SK-N-SH treated with all-trans-retinoic acid at 6 μM for 48 hours (cell line): ENCODE measurements around the gene GET3.
"Not testable (repeated sequence)": the region's sequence is repeated elsewhere in the genome, so short reads cannot be mapped to it uniquely, and the experiment has no call there.

Experiments used
- ATAC-seq: fragments of 200-7000 bp; cut with Tn5 transposase; 3 replicates; pipeline ENCODE4 v1.9.1; 2020; ENCODE audit warnings: mild to moderate bottlenecking, moderate library complexity
- ARNTL ChIP-seq: fragments of 450-650 bp; formaldehyde crosslinking; IDR thresholded peaks from 2 replicates; pipeline ENCODE4 v1.5.0; 2020; ENCODE audit warnings: low read depth, mild to moderate bottlenecking, moderate library complexity, borderline replicate concordance
- BACH2 ChIP-seq: fragments of 250-450 bp; sonication (Bioruptor Pico); IDR thresholded peaks from 2 replicates; pipeline ENCODE4 v1.9.0; 2021; ENCODE audit warnings: mild to moderate bottlenecking, borderline replicate concordance
- ESRRG ChIP-seq: fragments of 250-450 bp; sonication (Bioruptor Pico); IDR thresholded peaks from 2 replicates; pipeline ENCODE4 v1.6.1; 2021; ENCODE audit warnings: mild to moderate bottlenecking
- GLIS3 ChIP-seq: fragments of 250-450 bp; sonication (Bioruptor Pico); IDR thresholded peaks from 2 replicates; pipeline ENCODE4 v1.5.0; 2020; ENCODE audit warnings: mild to moderate bottlenecking, moderate library complexity
- ISL1 ChIP-seq: fragments of 250-450 bp; sonication (Bioruptor Pico); IDR thresholded peaks from 2 replicates; pipeline ENCODE4 v2.1.2; 2022; ENCODE audit warnings: mild to moderate bottlenecking, moderate library complexity
- OSR1 ChIP-seq: fragments of 250-450 bp; sonication (Bioruptor Pico); IDR thresholded peaks from 2 replicates; pipeline ENCODE4 v1.8.0; 2022; ENCODE audit warnings: moderate library complexity, mild to moderate bottlenecking, inconsistent platforms
- PPARA ChIP-seq: fragments of 250-450 bp; sonication (Bioruptor Pico); IDR thresholded peaks from 2 replicates; pipeline ENCODE4 v1.5.0; 2020; ENCODE audit warnings: mild to moderate bottlenecking, borderline replicate concordance
- RARB ChIP-seq: fragments of 250-450 bp; sonication (Bioruptor Pico); IDR thresholded peaks from 2 replicates; pipeline ENCODE4 v1.8.0; 2021; ENCODE audit warnings: mild to moderate bottlenecking, moderate library complexity
- SNAI2 ChIP-seq: fragments of 250-450 bp; sonication (Bioruptor Pico); IDR thresholded peaks from 2 replicates; pipeline ENCODE4 v1.5.0; 2020; ENCODE audit warnings: mild to moderate bottlenecking, moderate library complexity
- TOX ChIP-seq: fragments of 250-450 bp; sonication (Bioruptor Pico); IDR thresholded peaks from 2 replicates; pipeline ENCODE4 v1.8.0; 2021; ENCODE audit warnings: mild to moderate bottlenecking, moderate library complexity, borderline replicate concordance
- TSHZ2 ChIP-seq: fragments of 250-450 bp; sonication (Bioruptor Pico); IDR thresholded peaks from 2 replicates; pipeline ENCODE4 v1.5.0; 2020; ENCODE audit warnings: mild to moderate bottlenecking, moderate library complexity
- ZC3H10 ChIP-seq: fragments of 250-450 bp; sonication (Bioruptor Pico); IDR thresholded peaks from 2 replicates; pipeline ENCODE4 v1.5.1; 2021; ENCODE audit warnings: mild to moderate bottlenecking, moderate library complexity
- ZFP3 ChIP-seq: fragments of 250-450 bp; sonication (Bioruptor Pico); IDR thresholded peaks from 2 replicates; pipeline ENCODE4 v1.5.0; 2020; ENCODE audit warnings: mild to moderate bottlenecking, moderate library complexity
- ZFP30 ChIP-seq: fragments of 450-650 bp; formaldehyde crosslinking; IDR thresholded peaks from 2 replicates; pipeline ENCODE4 v1.5.0; 2022; ENCODE audit warnings: mild to moderate bottlenecking, moderate library complexity
- ZNF70 ChIP-seq: fragments of 450-650 bp; formaldehyde crosslinking; IDR thresholded peaks from 2 replicates; pipeline ENCODE4 v1.5.0; 2020; ENCODE audit warnings: mild to moderate bottlenecking, moderate library complexity
- ZNF8 ChIP-seq: fragments of 450-650 bp; formaldehyde crosslinking; IDR thresholded peaks from 2 replicates; pipeline ENCODE4 v1.5.0; 2020; ENCODE audit warnings: mild to moderate bottlenecking, moderate library complexity
- TF ChIP-seq, protein P1 (sequence below): fragments of 250-450 bp; sonication (Bioruptor Pico); IDR thresholded peaks from 2 replicates; pipeline ENCODE4 v1.8.0; 2021; ENCODE audit warnings: low read depth, mild to moderate bottlenecking, moderate library complexity, borderline replicate concordance
- TF ChIP-seq, protein P2 (sequence below): fragments of 250-450 bp; sonication (Bioruptor Pico); IDR thresholded peaks from 2 replicates; pipeline ENCODE4 v1.5.1; 2020; ENCODE audit warnings: low read depth, mild to moderate bottlenecking, moderate library complexity
- TF ChIP-seq, protein P3 (sequence below): fragments of 250-450 bp; sonication (Bioruptor Pico); IDR thresholded peaks from 2 replicates; pipeline ENCODE4 v1.5.1; 2021; ENCODE audit warnings: mild to moderate bottlenecking, moderate library complexity
- TF ChIP-seq, protein P4 (sequence below): fragments of 250-450 bp; sonication (Bioruptor Pico); IDR thresholded peaks from 2 replicates; pipeline ENCODE4 v1.8.0; 2020; ENCODE audit warnings: mild to moderate bottlenecking, moderate library complexity, borderline replicate concordance

Gene GET3

GRCh38 chr19:12706332-12706718 is 31.0 kb upstream of the GET3 start (continued):
- TF ChIP-seq, protein P1, sequence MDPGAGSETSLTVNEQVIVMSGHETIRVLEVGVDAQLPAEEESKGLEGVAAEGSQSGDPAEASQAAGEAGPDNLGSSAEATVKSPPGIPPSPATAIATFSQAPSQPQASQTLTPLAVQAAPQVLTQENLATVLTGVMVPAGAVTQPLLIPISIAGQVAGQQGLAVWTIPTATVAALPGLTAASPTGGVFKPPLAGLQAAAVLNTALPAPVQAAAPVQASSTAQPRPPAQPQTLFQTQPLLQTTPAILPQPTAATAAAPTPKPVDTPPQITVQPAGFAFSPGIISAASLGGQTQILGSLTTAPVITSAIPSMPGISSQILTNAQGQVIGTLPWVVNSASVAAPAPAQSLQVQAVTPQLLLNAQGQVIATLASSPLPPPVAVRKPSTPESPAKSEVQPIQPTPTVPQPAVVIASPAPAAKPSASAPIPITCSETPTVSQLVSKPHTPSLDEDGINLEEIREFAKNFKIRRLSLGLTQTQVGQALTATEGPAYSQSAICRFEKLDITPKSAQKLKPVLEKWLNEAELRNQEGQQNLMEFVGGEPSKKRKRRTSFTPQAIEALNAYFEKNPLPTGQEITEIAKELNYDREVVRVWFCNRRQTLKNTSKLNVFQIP (CRISPR knock-in tag): no peak
- no peak for TF ChIP-seq ZNF8 (CRISPR knock-in tag)
- no peak for TF ChIP-seq SNAI2 (CRISPR knock-in tag)
- TF ChIP-seq TSHZ2 (CRISPR knock-in tag): no peak
- TF ChIP-seq, protein P2, sequence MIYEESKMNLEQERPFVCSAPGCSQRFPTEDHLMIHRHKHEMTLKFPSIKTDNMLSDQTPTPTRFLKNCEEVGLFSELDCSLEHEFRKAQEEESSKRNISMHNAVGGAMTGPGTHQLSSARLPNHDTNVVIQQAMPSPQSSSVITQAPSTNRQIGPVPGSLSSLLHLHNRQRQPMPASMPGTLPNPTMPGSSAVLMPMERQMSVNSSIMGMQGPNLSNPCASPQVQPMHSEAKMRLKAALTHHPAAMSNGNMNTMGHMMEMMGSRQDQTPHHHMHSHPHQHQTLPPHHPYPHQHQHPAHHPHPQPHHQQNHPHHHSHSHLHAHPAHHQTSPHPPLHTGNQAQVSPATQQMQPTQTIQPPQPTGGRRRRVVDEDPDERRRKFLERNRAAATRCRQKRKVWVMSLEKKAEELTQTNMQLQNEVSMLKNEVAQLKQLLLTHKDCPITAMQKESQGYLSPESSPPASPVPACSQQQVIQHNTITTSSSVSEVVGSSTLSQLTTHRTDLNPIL (CRISPR knock-in tag): no peak
- TF ChIP-seq, all 23 proteins: peak for 0

DNA sequence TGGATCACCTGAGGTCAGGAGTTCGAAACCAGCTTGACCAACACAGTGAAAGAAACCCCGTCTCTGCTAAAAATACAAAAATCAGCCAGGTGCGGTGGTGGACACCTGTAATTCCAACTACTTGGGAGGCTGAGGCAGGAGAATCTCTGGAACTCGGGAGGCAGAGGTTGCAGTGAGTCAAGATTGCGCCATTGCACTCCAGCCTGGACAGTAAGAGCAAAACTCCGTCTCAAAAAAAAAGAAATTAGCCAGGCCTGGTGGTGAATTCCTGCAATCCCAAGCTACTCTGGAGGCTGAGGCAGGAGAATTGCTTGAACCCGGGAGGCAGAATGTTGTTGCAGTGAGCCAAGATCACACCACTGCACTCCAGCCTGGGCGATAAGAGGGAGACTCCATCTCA is 28.7 kb upstream of the GET3 start:
- TF ChIP-seq, protein P2 (CRISPR knock-in tag): no peak
- TF ChIP-seq BACH2 (CRISPR knock-in tag) (no peak), ZNF70 (no peak), ZC3H10 (no peak), ESRRG (CRISPR knock-in tag) (no peak), ZFP30 (no peak), TOX (no peak), OSR1 (no peak)
- TF ChIP-seq, protein P1 (CRISPR knock-in tag): no peak
- no peak for ATAC-seq

DNA sequence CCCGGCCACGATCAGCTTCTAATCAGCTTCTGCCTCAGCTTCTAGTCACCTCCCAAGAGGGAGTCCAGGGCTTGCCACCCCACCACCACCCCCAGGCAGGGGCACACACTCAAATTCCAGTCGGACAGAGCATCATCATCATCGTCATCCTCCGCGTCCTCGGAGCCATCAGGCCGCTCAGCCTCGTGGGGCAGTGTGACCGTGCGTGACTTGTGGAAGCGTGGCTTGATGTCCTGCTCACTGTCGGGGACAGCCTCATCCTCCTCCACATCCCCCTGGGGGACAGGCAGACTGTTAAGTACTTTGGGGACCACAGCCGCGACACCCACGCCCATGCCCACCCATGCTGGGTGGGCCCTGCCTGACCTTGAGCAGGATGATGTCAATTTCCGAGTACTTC is 26.1 kb upstream of the GET3 start:
- ATAC-seq: no peak
- no peak for TF ChIP-seq ZC3H10
- no peak for TF ChIP-seq ZNF70
- TF ChIP-seq ISL1 (CRISPR knock-in tag): no peak
- TF ChIP-seq GLIS3 (CRISPR knock-in tag): no peak
- TF ChIP-seq, protein P2 (CRISPR knock-in tag): no peak
- TF ChIP-seq, protein P3, sequence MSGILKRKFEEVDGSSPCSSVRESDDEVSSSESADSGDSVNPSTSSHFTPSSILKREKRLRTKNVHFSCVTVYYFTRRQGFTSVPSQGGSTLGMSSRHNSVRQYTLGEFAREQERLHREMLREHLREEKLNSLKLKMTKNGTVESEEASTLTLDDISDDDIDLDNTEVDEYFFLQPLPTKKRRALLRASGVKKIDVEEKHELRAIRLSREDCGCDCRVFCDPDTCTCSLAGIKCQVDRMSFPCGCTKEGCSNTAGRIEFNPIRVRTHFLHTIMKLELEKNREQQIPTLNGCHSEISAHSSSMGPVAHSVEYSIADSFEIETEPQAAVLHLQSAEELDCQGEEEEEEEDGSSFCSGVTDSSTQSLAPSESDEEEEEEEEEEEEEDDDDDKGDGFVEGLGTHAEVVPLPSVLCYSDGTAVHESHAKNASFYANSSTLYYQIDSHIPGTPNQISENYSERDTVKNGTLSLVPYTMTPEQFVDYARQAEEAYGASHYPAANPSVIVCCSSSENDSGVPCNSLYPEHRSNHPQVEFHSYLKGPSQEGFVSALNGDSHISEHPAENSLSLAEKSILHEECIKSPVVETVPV (CRISPR knock-in tag): no peak
- TF ChIP-seq, protein P4, sequence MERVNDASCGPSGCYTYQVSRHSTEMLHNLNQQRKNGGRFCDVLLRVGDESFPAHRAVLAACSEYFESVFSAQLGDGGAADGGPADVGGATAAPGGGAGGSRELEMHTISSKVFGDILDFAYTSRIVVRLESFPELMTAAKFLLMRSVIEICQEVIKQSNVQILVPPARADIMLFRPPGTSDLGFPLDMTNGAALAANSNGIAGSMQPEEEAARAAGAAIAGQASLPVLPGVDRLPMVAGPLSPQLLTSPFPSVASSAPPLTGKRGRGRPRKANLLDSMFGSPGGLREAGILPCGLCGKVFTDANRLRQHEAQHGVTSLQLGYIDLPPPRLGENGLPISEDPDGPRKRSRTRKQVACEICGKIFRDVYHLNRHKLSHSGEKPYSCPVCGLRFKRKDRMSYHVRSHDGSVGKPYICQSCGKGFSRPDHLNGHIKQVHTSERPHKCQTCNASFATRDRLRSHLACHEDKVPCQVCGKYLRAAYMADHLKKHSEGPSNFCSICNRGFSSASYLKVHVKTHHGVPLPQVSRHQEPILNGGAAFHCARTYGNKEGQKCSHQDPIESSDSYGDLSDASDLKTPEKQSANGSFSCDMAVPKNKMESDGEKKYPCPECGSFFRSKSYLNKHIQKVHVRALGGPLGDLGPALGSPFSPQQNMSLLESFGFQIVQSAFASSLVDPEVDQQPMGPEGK (CRISPR knock-in tag): no peak
- TF ChIP-seq TOX: no peak
- no peak for TF ChIP-seq BACH2 (CRISPR knock-in tag)
- TF ChIP-seq ZFP3 (CRISPR knock-in tag): no peak
- no peak for TF ChIP-seq ZNF8 (CRISPR knock-in tag)
- TF ChIP-seq ESRRG (CRISPR knock-in tag): no peak
- no peak for TF ChIP-seq OSR1
- no peak for TF ChIP-seq ARNTL (CRISPR knock-in tag)
- TF ChIP-seq PPARA (CRISPR knock-in tag): no peak
- TF ChIP-seq RARB (CRISPR knock-in tag): no peak
- no peak for TF ChIP-seq ZFP30

DNA sequence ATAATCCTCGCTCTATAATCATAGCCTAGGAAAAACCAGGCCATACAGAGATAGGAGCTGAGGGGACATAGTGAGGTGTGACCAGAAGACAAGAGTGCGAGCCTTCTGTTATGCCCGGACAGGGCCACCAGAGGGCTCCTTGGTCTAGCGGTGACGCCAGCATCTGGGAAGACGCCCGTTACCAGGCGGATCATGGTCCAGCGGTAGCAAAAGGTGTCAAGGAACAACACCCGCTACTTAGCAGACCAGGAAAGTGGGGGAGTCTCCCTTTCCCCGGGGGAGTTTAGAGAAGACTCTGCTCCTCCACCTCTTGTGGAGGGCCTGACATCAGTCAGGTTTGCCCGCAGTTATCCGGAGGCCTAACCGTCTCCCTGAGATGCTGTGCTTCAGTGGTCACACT is 25.2 kb upstream of the GET3 start:
- not testable (repeated sequence) for ATAC-seq

DNA sequence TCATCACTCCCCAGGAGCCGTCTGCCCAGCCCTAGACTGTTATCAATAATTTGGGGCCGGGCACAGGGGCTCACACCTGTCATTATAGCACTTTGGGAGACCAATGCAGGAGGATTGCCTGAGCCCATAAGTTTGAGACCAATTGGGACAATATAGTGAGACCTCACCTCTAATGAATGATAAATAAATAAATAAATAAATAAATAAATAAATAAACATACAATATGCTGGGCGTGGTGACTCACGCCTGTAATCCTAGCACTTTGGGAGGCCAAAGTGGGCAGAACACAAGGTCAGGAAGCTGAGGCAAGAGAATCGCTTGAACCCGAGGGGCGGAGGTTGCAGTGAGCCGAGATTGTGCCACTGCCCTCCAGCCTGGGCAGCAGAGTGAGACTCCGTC is 24.0 kb upstream of the GET3 start:
- not testable (repeated sequence) for ATAC-seq
